Muscle layer of duodenum (tissue), 2 donors: Measurements from ENCODE around the gene MROH8.
"Not testable (repeated sequence)": the region's sequence is repeated elsewhere in the genome, so short reads cannot be mapped to it uniquely, and the experiment has no call there.

Source experiments
- H3K27ac ChIP-seq: one replicate; pipeline ENCODE4 v1.7.0; 2013; ENCODE audit warnings: mild to moderate bottlenecking, low read length
- H3K27me3 ChIP-seq: one replicate; pipeline ENCODE4 v1.7.0; 2013; ENCODE audit warnings: low read depth, mild to moderate bottlenecking, control low read depth, low read length
- H3K36me3 ChIP-seq, 2 donors: one replicate each; pipeline ENCODE4 v1.7.0; 2013; ENCODE audit warnings: low read length in 2 of 2, control low read depth in 1 of 2, mild to moderate bottlenecking in 1 of 2; ENCODE audit not compliant: insufficient read depth in 2 of 2, control insufficient read depth in 1 of 2
- H3K4me1 ChIP-seq, 2 donors: one replicate each; pipeline ENCODE4 v1.7.0; 2013; ENCODE audit warnings: low read length in 2 of 2, mild to moderate bottlenecking in 2 of 2, control low read depth in 1 of 2, moderate library complexity in 1 of 2; ENCODE audit not compliant: insufficient read depth in 2 of 2, control insufficient read depth in 1 of 2
- H3K4me3 ChIP-seq, 2 donors: one replicate each; pipeline ENCODE4 v1.7.0; 2013; ENCODE audit warnings: low read length in 2 of 2, low read depth in 1 of 2, mild to moderate bottlenecking in 1 of 2
- H3K9me3 ChIP-seq, 2 donors: one replicate each; pipeline ENCODE4 v1.7.0; 2013; ENCODE audit warnings: low read length in 2 of 2, control low read depth in 1 of 2, mild to moderate bottlenecking in 1 of 2; ENCODE audit not compliant: control insufficient read depth in 1 of 2
- donor health status: healthy.

The MROH8 gene

GRCh38 chr20:37075932-37076685 lies 103.2 kb downstream of the MROH8 start:
- Histone ChIP-seq H3K36me3 (no peaks in the 10 kb centered on the region), H3K9me3 (no peaks in the 10 kb centered on the region), H3K27me3 (no peaks in the 10 kb centered on the region), H3K27ac (no peak overlapping the region), H3K4me1 (peaks cover 0 to 5% of the 10 kb centered on the region in 2 donors), H3K4me3 (no peak overlapping the region)

DNA sequence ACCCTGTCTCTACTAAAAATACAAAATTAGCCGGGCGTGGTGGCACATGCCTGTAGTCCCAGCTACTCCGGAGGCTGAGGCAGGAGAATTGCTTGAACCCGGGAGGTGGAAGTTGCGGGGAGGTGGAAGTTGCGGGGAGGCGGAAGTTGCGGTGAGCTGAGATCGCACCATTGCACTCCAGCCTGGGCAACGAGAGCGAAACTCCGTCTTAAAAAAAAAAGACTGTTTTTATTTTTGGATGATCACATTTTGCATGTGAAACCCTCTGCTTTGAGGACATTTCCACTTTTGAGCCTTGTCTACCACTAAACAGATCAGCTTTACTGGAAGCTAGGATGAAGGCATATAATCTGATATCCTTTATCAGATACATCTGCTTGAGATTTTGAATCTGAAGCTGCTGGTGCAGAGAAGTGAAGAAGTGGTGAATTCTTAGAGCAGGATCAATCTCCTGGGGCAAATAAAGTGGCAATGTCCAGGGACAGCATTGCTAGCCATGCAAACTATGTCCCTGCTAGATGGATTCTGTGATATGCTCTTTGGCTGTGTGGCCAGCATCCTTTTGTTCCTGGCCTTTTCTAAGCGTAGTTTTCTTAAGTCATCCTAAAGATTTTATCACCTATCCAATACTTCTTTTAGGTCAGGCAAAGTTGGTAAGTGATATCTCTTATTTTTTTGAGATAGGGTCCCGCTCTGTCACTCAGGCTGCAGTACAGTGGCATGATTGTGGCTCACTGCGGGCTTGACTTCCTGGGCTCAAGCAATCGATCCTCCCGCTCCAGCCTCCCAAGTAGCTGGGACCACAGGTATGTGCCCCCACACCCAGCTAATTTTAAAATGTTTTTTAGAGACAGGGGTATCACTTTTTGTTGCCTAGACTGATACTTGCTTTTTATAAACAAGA lies 106.8 kb downstream of the MROH8 start:
- Histone ChIP-seq H3K4me1 (peaks cover 0 to 5% of the 10 kb centered on the region in 2 donors), H3K9me3 (no peaks in the 10 kb centered on the region), H3K27ac (no peak overlapping the region)

GRCh38 chr20:37071481-37071911 lies 107.9 kb downstream of the MROH8 start:
- Histone ChIP-seq H3K4me1 (peaks cover 0 to 5% of the 10 kb centered on the region in 2 donors), H3K27me3 (no peaks in the 10 kb centered on the region), H3K9me3 (no peaks in the 10 kb centered on the region), H3K4me3 (no peak overlapping the region), H3K36me3 (peaks cover 0 to 2% of the 10 kb centered on the region in 2 donors), H3K27ac (no peak overlapping the region)

More for the DNA sequence above, 106.8 kb downstream of the MROH8 start:
- Histone ChIP-seq H3K36me3 (no peaks in the 10 kb centered on the region), H3K27me3 (no peaks in the 10 kb centered on the region), H3K4me3 (no peak overlapping the region)

- H3K27ac ChIP-seq, H3K4me1 ChIP-seq, H3K36me3 ChIP-seq, H3K9me3 ChIP-seq, H3K27me3 ChIP-seq, H3K4me3 ChIP-seq: not testable (repeated sequence)
Observed at GRCh38 chr20:37069563-37069962, 109.8 kb downstream of the MROH8 start.

DNA sequence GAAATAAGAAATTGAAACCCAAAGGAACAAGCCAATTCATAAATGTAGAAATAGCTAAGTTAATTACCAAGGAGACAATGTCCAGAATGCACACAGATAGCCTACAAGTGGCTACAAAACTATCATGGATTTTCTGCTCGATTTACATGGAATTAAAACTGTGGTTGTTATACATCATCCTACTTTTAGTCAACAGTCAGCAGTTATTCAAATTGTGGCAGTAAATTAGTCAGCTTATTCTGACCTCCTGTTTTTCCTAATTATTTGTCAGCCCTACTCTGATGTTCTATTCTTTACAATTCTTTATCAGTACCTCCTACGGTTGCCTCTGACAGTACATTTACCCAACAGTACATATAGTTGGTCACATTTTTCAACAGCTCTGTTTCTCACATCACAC lies 113.2 kb downstream of the MROH8 start:
- Histone ChIP-seq H3K27me3 (no peaks in the 10 kb centered on the region), H3K36me3 (peaks cover 4 to 8% of the 10 kb centered on the region in 2 donors), H3K4me3 (no peak overlapping the region), H3K9me3 (no peaks in the 10 kb centered on the region), H3K4me1 (no peaks in the 10 kb centered on the region), H3K27ac (no peak overlapping the region)

DNA sequence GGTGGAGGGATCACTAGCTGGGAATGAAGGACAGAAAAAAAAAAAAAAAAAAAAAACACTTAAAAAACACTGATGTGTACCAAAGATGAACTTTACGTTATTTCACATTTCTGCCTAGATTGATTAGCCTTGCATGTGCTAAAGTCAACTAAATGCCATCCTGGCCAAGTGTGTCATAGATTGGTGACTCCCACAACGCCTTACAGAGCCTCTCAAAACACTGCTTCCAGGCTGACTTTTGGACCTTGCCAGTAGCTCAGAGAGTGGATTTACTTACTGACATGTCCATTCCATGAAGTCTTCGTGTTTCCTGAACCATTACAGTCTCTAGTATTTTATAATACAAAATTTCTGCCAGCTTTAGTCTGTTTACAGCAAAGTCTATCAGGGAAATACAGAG lies 124.1 kb downstream of the MROH8 start:
- Histone ChIP-seq H3K27ac (no peak overlapping the region), H3K4me1 (no peaks in the 10 kb centered on the region), H3K4me3 (no peak overlapping the region), H3K27me3 (no peaks in the 10 kb centered on the region), H3K9me3 (no peaks in the 10 kb centered on the region), H3K36me3 (peaks cover 10 to 25% of the 10 kb centered on the region in 2 donors)

- Histone ChIP-seq H3K4me3 (no peak overlapping the region), H3K36me3 (peaks cover 10 to 17% of the 10 kb centered on the region in 2 donors), H3K27me3 (no peaks in the 10 kb centered on the region), H3K9me3 (no peaks in the 10 kb centered on the region), H3K4me1 (no peaks in the 10 kb centered on the region), H3K27ac (no peak overlapping the region)
Observed at GRCh38 chr20:37053230-37053950, 126.0 kb downstream of the MROH8 start.
